Colon (tissue), 2 donors: Measurements from ENCODE around the gene CHD5.

Experiments
- FAIRE-seq: peaks from 2 replicates; lab custom pipeline; 2012; peaks lifted over from hg19 to GRCh38; lab: Jason Lieb, UNC
- donor health status: control.
- donor health status: control.

Gene CHD5

DNA sequence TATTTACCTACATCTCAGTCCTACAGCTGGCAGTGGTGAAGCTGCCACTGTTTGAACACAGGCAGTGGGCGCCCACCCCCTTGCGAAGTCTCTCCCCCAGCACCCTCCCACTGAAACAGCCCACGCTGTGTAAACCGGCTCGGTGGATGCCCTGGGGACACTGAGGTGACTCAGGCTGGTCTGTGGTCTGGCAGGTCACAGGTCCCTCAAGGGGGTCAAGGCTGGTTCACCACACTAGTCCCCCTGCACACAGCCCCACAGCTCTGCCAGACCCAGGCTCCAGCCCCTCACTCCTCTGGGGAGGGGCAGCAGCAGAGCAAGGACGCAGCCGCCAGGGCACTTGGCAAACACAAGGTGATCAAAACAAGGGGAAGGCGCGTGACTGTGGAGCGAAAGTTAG is 7.6 kb downstream of the CHD5 start:
- FAIRE-seq = no peak

DNA sequence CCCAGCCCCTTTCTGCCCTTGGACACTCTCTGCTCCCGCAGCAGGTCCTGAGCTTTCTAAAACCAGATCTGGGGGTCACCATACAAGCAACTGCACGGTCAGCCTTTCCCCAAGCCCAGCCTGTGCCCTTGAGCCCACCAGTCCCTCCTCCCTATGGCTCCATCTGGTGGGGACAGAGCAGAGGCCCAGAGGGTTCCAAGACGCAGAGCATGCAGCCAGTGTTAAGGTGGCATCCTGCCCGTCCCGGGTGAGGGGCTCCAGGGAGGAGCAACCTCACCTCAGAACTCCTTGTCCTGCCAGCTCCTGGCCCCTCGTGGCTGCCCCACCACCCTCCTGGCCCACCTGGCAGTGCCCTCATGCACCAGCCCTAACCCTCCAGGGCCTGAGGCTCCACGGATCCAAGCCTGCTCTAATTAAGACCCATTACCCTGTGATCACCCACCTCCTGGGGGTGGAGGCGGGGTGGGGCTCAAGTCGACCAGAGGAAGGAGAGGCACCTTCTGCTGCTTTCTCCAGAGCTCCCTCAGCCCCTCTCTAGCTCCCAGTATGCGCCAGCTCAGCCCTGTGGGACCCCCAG is 8.5 kb downstream of the CHD5 start:
- no peak for FAIRE-seq

DNA sequence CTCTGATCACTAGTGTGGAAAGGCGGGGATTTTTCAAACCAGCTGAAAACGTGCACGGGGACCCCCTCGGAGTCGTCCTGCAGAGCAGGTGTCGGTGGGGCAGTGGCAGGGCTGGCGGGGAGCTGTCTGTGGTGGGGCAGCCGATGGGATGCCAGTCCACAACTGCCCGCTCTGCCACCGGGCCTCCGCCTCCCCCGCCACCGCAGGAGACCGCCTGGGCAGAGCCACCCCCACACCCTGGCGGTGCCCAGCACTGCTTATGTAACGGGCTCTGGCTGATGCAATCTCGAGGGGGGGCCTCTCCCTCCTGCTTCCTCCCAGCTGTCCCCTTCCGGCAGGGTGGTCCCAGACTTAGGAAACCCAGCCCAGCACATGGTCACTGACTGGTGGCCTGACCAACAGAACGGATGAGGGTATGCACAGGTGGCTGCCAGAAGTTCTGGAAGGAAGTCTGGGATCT is 9.3 kb downstream of the CHD5 start:
- no peak for FAIRE-seq

DNA sequence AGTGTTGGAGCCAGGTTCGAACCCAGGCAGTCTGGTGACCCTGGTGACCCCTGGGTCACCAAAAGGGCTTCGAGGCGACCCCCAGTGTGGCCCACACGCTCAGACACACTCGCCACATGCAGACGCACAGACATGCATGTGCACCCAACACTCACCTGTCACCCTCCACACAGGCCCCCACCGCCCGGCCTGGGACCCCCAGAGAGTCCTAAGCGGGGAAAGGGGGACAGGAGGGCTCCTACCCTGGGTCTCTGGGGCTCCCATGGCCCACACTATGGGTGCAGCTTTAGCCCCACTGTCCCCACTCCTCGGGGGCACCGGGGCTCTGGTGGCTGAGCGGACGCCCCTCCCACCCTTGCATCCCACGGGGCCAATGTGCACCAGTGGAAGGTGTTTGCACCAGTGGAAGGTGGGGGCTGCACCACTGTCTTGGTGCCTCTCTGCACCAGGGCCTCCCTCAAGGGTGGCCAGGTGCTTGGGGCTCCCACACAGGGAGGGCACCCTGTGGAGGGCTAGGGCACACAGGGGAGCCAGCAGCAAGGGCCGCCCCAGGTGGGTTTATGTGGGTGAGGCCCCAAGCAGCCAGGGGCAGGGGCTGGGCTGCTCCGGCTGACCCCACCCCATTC is 9.9 kb downstream of the CHD5 start:
- FAIRE-seq = no peak

DNA sequence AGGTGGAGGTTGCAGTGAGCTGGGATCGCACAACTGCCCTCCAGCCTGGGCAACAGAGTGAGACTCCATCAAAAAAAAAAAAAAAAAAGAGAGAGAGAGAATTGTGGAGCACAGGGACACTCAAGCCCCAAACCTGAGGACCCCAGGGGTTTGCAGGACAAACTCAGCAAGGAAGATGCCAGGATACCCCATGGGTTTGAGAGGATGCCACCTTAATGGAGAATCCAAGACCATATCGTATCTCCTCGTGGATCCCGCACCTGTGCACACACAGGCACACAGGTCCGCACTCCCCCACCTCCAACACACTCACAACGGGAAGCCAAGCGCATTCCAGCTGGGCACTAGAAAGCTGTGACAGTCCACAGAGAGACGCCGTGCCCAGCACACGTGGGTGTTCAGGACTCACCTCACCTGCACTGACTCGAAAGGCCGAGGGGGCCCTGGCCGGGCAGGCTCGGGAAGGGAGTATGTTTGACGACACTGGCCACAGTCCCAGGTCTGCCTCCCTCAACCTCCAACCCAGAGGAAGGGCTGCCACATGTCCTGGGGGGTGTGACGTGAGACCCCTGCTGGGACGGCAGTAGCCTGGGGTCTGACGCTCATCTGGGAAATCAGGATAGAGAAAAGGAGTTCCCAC is 11.1 kb downstream of the CHD5 start:
- no peak for FAIRE-seq

DNA sequence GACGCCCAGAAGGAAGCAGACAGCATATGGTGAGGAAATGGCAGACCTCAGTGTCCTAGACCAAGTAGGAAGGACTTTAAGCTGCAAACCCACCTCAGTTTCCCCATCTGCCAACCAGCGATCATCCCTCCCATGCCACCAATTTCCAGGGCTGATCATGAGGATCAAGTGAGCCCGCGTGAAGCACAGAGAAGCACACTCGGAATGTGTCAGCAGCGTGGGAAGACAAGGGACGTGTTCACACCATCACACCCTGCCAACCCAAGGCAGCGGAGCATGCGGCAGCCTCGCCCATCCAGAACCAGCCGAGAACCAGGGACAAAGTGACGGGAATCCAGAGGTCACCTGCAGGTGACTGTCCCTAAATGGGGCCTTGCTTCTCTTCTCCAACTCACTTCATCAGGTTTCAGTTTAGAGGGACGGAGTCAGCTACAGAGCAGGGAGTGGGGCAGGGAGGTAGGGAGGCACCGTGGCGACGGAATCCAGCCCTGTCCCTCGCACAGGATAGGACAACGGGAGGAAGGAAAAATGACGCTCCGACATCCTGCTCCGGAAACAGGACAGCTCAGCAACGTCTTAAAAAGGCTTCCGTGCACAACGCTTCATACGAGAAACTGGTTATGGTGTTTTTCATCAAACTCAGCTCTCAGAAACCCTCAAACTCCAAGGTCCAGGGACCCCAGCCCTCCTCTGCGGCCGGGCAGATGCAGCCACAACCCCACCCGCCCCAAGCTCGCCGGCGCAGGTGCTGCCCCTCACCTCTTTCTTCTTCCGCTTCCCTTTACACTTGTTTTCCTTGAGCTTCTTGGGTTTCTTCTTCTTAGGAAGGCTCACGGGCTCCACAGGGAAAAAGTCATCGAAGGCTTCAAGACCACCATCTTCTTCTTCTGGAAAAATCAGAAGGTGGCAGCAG is 12.5 kb downstream of the CHD5 start:
- FAIRE-seq = no peak

DNA sequence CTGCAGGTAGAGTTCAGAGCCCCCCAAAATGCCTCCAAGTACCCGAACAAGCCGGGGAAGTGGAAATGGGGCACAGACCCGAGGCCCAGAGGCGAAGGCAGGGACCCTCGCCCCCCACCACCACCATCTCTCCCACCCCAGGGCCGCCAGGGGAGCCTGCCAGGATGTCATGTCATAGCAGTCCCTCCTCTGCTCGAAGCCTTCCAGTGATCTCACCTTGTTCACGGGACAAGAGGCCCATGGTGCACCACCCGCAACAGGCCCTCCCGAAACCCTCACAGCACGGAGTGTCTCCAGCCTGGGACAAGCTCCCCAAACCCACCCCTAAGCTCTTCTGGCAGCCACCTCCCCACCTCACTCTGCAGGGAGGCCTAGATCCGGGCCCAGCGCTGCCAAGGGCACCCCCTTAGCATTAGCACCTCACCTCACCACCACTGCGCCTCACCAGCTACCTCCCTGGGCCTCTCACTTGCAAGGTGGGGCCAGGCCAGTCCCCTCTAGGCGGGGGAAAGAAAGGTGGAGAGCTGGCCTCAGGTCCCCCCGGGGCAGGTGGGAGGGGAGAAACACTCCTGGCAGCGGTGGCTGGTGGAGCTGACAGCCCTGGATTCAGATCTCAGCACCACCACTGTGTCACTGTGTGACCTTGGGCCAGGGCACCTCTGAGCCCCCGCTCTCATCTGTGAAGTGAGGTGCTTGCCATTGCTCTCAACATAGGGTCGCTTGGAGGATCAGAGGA is 13.3 kb downstream of the CHD5 start:
- no peak for FAIRE-seq

DNA sequence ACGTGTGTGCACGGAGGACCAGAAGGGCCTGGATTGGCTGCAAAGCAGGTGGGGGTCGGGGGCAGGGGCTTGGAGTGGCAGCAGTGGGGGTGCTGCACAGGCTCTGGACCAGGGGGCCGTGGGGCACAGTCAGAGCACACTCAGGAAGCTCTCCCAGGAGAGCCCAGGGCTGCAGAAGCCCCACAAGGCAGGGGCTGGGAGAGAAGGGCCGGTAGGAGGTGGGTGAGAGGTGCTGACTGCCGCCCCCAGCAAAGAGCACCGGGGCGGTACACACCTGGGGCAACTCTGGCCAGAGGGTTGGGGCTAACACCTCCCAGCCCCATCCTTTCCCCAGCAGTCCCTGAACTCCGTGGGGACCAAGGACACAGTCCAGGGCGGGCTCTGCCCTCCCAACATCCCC is 13.9 kb downstream of the CHD5 start:
- no peak for FAIRE-seq

DNA sequence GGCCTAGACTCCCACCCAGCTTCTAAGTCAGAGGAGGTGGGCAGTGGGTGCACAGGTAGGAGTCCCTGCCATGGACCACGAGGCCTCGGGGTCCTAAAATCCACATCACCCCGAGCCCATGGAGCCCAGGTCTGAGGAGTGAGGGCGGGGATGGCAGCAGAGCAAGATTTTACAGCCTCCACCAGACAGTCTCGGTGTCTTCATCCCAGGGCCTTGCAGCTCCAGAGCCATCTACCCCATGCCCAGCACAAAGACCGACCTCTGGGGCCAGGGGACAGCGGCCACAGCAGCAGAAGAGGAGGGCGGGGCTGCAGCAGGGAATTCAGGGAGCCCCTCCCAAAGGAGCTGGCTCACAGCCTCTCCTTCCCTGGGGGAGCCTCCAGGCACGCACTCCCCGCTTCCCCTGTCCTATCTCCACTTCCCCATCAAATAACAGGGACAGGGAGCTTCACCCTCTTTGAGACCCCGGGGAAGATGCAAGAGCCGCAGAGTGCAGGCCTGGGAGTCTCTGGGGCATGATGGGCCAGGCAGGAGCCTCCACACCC is 14.6 kb downstream of the CHD5 start:
- FAIRE-seq = no peak

DNA sequence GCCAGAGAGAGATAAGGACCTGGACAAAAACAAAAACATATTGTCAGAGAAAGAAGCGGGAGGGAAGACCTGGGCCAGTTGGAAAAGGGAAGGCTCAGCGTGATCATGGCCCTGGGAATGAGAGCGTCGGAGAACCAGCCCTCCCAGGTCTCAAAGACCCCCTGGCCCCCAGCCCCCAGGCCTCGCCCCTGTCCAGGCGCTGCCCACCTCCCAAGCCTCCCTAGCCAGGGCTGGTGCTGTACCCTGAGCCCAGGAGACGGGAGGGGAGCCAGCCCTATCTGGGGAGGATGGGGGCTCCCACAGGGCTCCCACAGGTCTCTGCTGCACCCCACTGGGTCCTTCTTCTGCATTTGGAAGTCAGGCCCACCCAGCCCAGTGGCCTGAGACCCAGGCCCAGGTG is 15.1 kb downstream of the CHD5 start:
- no peak for FAIRE-seq

DNA sequence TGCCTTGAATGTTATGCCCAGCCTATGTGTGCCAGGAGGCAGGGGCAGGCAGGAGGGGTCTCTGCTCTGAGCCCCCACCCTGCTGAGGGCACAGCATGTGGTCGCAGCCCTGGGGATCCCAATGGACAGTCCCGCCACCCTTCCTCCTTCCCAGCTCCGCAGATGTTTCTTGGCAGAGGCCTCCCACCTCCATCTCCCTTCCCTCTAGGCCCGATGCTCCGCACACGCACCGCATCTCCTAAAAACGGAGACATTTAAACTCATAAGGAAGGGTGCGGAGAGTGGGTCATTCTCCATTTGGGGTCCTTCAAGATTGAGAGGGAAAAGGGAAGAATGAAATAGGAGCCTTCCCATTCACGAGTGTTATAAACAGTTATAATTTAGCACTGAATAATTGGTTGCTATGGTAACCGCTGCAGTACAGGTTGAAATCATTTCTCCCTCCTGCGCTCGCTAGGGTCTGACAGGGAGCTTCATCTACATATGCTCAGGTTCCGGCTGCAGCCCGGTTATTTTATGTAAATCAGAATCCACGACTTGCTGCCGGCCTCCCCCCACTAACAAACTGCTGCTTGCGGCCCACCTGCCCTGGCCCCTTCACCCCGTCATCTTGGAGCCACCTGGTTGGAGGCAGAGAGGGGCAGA is 16.0 kb downstream of the CHD5 start:
- FAIRE-seq = no peak

DNA sequence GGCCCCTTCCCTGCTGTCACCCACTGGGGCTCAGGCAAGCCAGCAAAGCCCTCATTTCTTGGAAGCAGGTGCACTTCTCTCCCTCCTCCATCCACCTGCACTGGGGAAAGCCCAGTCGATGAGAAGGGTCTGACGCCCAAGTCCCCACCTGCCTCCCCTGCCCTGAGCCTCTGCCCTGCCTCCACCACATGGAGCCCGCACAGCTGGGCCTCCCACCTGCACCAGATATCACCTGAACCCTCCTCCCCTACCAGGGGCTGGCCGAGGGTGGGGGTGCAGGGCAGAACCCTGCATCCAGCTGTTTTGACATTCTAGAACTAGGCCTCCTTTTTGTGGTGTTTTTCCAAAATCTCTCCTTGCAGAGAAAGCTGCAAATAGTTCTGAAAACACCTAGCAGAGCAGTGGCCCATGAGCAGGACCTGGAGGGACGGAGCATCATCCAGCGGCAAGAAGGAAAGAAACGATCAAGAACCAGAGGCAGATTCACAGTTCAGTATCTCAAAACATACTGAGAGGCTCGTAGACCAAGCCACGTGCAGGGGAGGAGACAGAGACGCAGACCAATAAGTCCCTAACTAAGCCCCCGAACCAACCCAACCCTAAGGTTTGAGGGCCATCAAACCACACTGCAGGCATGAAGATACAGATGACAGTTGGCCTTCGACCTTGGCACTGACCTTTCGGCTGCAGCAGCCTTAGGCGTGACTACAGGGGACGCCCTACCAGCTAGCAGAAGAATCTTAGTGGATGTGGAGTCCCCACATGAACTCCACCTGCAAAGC is 16.7 kb downstream of the CHD5 start:
- FAIRE-seq = no peak

DNA sequence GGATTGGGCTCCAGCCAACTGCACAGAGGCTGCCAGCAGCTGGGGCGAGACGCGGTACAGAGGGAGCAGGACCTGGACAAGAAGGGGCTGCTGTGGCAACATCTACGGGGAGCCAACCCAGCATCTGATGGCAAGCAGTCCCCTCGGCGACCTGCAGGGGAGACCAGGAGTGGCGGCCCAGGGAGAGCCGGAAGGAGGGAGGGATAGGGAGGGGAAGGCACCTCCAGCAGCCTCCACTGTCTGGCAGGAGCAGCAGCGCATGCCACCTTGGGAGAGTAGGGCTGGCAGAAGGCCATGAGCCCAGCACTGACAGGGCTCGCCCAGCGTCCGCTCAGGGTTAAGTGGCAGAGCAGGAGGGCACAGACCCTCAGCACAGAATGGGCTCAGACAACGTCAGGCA is 17.3 kb downstream of the CHD5 start:
- FAIRE-seq = no peak

DNA sequence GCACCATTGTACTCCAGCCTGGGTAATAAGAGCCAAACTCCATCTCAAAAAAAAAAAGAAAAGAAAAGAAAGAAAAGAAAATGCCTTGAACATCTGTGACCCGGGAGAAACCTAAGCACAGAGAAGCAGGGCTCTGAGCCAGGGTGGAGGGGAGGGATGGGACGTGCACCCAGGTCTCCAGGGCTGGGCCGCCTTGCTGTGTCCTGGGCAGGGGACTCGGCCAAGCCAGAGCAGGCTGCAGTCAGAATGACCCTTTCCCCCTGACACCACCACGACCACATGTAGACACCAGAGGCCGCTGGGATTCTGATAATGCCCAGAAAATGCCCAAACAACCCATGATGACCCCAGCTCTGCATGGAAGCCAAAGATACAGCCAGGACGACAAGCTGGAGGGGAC is 17.8 kb downstream of the CHD5 start:
- FAIRE-seq = no peak

DNA sequence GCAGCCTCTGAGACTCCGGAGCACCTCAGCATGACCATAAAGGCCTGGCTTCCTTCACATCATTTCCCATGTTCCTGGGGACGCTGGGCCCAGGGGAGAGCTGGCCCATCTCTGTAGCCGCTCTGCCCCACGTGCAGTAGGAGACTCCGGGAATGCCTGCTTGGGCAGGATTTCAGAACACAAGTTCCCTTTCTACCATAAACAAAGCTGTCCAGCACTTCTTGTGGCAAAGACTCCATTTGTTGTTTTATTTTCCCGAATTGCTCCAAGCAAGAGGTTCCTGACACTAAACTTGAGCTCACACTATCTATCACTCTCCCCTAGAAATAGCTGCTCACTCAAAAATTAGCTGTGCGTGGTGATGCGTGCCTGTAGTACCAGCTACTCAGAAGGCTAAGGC is 21.9 kb downstream of the CHD5 start:
- FAIRE-seq = no peak

DNA sequence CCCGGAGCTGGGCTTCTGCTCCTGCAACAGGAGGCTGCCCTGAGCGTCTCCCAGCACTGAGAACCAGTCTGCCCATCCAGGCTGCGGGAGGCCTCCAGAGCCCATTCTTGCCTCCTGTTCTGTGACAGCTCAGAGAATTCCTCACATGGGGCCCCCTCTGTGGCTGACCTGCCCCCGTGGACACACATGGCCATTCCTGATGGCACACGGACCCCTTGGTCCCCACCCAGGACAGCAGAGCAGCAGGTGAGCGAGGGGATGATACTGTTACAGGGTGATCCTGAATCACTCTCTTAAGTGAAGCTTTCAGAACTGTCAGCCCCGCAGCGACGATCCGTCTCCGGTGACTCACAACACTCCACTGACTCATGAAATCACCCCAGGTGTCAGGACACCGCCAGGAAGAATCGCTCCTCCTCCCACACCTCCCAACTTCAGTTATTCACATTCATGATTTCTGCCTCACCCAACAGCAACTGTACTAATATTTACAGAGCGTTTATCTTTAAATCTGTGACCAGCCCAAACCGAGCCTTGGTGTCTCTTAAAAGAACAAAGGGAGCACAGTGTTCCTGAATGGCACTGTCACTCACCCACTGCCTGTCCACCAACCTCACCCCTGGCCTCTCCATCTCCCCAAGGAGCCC is 22.5 kb downstream of the CHD5 start:
- FAIRE-seq = no peak

DNA sequence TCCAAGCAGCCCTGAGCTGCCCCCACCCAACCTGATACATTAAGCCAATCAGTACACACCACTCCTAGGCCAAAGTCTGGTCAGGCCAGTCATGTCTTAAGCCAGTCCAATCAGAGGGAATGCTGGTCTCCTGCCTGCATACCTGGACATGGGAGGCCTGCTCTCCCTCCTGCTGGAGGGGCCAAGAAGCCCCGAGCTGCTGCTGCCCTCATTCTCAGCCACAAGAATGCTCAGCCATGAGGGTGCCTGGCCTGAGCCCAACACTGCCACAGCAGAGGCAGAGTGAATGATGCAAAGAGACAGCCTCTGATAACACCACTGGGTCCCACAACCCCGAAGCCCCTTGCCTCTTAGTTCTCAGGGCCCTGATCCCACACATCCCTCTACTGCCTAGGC is 23.0 kb downstream of the CHD5 start:
- no peak for FAIRE-seq

DNA sequence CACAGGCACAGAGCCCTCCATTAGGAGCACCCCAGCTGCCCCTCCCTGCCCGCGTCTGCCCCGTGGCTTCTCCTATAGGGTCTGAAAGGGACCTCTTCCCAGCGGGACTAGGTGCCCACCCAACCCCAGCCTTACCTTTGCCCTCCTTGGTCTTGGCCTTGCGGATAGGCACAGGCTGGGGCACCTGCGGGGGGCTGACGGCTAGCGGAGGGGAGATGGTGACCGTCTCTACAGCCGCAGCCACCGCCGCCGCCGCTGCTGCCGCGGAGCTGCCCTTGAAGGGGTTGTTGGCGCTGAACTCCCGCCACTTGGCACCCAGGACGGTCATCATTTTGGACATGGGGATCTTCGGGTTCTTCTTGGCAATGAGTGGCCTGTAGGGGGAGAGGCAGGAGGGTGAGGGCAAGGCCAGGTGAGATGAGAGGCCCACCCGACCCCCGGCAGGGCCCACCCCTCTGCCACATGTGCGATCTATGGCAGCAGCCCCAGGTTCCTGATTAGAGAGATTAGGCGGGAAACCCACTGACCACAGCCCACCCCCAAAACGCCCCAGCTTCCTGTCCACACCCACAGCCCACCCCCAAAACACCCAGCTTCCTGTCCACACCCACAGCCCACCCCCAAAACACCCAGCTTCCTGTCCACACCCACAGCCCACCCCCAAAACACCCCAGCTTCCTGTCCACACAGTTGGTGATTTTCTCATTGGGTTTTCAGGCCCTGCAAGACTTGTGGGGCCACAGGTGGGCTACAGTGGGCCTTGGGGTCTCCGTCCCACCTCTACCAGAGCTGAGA is 25.4 kb downstream of the CHD5 start:
- FAIRE-seq = no peak

DNA sequence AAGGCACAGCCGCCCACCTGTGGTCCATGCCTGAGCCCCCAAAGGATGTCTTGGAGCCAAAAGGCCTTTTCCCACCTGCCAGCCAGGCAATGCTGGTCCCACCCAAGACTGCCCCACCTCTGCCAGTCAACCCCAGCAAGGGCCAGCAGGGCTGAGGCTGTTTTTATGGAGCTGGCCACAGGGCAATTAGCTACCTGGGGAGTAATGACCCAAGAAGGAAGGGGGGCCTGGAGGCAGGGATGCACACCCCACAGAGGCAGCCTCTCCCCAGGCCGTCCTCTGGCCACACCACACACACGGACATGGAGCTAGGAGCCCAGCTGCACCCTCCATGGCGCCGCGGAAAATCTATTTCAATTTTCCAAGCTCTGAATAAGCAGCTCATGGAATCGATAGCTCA is 27.2 kb downstream of the CHD5 start:
- no peak for FAIRE-seq
